ENCODE data around the gene MTUS2.

Gene MTUS2

DNA sequence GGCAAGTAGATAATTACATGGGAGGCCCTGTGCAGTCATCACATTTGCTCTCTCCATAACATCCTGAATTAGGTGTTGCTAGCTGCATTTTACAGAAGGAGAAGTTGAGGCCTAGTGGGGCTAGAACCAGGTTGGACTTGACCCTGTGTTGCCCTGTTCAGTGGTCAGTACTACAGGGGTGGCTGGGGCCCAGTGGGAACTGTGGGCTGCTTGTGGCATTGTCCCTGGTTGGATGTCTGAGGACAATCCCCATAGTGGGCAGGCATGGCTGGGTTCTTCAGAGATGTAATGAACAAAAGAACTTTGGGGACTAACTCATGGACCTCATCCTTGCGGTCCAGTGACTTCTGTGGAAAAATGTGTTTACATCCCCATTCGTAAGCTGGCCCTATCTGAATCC lies 38.9 kb downstream of the MTUS2 start:
- DNase-seq (ENCODE audit: low read depth in 3 of 3): no peak

DNA sequence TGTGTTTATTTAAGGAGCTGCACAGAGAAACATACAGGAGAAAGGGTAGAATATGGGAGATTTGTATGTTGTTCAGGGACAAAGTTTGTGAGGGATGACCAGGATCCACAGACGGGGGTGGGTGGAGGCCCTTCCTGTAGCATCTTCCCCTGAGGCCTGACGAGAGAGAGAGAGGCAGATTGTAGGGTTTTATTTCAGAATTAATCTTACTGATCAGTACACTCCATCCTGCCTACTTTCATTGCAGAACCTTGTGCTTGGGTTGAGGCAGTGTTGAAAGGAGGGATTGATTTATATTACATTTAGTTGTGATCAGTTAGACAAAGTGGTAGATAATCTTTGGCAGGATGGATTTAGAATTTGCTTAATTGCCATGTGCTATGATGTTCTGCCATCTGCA lies 39.6 kb downstream of the MTUS2 start:
- no peak for DNase-seq (ENCODE audit: low read depth in 3 of 3)

DNA sequence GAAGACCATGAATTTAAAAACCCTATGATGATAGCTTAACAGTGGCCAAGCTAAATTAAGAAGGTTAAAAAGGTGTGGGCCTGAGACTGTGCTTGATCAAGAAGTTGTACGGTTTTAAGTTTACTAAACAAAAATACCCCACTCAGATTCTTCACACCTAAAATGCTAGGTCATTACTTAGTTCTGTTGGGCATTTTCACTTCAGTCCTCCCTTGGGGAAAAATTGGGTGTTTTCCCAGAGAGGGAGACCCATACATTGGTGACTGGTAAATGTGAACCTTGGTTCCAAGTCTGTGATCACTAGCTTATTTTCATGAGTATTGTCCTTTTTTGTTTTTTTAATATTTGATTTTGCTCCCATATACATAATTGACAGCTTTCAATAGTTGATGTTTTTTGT lies 44.4 kb downstream of the MTUS2 start:
- no peak for DNase-seq (ENCODE audit: low read depth in 3 of 3)

DNA sequence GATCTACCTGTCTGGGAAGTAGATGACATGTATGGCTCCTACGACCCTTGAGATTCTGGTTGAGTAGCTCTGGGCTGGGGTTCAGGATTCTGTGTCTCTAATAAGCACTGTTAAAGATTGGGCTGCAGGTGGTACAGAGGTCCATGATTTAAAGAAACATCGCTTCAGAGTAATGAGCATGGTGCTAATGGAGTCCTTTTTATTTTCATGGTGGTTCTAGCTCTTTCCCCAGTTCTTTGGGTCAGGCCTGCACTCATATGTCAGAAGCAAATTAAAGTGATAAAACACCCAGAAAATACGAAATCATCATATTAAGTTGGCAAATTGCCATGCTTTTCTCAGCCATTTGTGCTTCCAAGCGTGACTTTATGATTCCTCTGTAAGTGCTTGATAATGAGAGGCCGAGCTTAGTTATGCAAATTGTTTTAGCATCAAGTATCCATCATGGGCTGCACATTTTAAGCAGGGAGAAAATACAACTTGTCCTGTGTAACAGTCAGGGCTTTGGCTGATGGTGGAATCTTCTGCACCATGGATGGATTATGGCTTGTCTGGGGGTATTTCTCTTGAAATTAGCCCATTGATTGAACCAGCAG lies 45.1 kb downstream of the MTUS2 start:
- no peak for DNase-seq (ENCODE audit: low read depth in 3 of 3)

- DNase-seq (ENCODE audit: low read depth in 3 of 3): no peak
Observed at GRCh38 chr13:28865951-28866350, 45.8 kb downstream of the MTUS2 start.

GRCh38 chr13:28866932-28867331 lies 46.8 kb downstream of the MTUS2 start:
- DNase-seq (ENCODE audit: low read depth in 3 of 3): no peak

DNA sequence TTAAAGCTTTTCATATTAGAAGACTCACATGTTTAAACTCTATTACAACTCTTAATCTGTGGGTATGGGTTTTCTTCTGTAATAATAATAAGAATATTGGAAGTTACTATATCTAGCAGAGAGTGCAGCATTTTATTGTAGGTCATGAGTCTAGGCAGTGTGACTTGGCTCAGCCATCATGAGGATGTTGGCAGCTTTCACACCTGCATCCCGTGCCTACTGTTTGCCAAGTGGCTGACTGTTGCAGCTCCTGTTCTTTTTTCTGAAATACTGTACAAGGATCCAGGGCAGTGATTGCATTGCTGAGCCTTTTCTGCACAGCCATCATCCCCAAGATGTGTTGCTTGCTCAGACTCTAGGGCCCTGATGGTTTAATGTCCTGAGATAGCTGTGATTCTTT lies 47.4 kb downstream of the MTUS2 start:
- no peak for DNase-seq (ENCODE audit: low read depth in 3 of 3)

DNA sequence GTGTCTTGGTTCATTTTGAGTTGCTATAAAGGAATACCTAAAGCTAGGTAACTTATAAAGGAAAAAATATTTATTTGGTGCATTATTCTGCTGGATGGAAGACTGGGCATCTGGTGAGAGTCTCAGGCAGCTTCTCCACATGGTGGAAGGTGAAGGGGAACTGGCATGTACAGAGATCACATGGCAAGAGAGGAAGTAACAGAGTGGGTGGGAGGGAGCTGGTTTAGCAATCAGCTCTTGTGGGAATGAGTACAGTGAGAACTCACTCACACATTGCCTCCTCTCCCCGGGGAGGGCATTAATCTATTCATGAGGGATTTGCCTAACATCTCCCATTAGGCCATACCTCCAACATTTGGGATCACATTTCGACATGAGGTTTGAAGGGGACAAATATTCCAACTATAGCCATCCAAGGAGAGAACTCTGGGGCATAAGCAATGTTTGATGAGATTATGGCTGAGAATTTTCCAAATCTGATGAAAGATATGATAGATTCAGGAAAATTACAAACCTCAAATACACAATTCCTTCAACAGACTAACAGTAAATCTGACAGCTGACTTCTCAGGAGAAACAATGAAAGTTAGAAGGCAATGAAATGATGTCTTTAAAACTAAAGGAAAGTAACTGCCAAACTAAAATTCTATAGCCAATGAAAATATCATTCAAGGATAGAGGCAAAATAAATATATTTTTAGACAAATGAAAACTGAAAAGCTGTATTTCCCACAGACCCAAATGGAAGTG lies 52.5 kb downstream of the MTUS2 start:
- no peak for DNase-seq (ENCODE audit: low read depth in 3 of 3)

- no peak for DNase-seq (ENCODE audit: low read depth in 3 of 3)
Observed at GRCh38 chr13:28875846-28876615, 55.9 kb downstream of the MTUS2 start.

- no peak for DNase-seq (ENCODE audit: low read depth in 3 of 3)
Observed at GRCh38 chr13:28877408-28877807, 57.3 kb downstream of the MTUS2 start.

DNA sequence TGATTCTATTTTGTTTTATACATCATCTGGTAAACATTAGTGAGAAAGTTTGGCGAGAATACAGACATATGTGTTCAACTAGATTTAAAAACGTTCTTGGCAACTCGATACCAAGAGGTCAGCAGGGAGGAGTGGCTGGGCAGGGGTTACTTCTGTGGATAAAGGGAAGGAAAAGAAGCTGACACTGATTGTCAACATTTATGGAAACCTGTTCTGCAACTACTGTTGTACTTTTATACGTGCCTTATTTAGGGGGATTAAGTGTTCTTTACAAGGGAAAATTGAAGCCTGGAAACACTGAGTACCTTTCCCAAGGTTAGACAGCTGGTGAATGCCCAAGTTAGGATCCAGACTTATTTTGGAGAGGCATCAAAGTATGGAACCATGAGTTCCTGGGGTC lies 65.0 kb downstream of the MTUS2 start:
- DNase-seq (ENCODE audit: low read depth in 3 of 3): no peak

DNA sequence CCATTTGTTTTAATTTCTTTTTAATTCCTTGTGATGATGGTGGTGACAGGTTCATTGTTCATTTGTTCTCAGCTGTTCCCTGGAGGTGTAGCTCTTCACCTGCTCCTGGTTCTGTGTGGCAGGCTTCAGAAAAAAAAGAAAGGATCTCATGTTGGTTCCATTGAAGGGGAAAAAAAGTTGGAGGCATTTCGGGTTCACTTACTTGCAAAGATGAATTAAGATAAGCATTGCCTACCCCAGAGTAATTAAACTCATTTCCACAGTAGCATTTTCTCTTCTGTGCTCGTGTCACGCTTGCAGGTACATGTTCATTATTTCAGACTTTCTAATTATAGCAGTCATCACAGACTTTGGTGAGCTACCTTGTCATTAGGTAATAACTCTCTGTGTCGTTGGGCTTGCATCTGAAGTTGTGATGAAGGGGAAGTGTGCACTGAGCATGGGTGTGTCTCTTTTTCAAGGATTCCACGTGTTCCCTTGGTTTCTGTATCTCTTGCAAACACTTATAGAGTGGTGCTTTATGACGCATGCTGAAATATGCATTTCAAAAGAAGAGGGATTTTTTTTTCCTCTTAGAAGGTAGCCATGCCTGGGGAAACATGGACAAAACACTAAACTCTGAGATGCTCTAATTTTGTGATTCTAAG lies 69.1 kb downstream of the MTUS2 start:
- no peak for DNase-seq (ENCODE audit: low read depth in 3 of 3)

DNA sequence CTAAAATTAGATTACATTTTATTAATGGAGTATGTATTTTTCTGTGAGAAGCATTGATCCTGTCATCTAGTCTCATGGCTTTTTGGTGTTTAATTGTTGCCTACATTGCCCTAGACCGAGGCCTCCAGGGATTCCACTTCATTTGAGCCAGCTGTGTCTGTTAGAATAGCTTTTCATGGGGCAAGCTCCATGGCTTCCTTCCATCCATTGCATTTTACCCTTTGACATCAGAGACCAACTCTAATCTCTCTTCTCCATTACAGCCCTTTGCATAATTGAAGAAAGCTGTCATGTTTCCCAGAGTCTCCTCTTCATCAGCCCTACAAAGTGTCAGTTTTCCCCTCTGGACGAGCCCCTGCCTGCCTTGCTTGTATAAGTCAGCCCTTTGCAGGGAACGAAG lies 70.6 kb downstream of the MTUS2 start:
- DNase-seq (ENCODE audit: low read depth in 3 of 3): no peak

- DNase-seq (ENCODE audit: low read depth in 3 of 3): no peak
Observed at GRCh38 chr13:28918030-28918429, 97.9 kb downstream of the MTUS2 start.

DNA sequence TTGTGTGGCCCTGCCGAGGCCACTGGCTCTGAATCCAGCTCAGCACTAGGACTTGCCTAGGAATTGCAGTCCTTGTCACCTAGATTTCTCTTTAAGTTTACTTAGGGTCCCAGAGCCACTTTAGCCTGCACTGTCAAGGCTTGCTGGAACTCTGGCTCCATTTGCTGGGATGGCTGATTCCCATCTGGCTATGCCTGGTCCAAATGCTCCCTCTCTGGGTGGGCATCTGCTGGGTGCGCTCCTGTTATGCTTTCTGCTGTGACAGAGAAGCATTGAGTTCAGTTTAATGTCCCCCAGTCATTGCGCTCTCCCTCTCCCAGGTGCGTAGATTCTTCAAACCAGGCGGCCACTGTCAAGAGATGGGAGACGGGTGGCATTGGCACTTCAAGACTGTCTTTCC lies 102.2 kb downstream of the MTUS2 start:
- DNase-seq (ENCODE audit: low read depth in 3 of 3): no peak

DNA sequence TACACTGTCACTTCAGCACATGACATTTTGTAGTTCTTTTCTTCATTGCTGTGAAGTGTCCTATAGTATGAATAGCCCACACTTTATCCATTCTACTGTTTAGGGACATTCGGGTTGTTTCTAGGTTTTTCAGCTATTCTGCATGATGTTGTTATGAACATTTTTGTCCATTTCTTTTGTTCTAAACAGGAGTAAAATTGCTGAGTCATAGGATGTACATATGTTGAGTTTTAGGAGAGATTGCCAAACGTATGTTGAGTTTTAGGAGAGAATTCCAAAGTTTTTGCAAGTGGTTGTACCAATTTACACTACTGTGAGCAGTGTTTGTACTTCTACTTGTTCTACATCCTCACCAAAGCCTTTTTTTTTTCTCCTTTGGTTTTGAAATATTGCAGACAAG lies 115.0 kb downstream of the MTUS2 start:
- no peak for DNase-seq (ENCODE audit: low read depth in 3 of 3)

DNA sequence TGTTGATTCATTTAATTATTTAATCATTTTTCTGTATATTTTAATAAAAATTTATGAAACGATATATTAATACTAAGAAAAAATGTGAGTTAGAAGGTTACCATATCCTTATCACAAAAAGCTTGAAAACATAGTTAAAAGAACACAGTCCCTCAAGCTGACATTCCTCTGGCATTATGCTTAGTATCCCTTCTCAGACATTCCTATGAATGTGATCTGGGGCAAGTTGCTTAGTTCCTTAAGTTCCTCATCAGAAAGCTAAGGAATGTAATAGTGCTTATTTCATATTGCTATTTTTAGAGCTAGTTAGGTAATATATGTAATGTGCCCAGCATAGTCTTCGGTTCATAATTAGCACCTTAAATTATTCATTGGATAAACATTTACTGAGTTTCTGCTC lies 122.8 kb downstream of the MTUS2 start:
- DNase-seq (ENCODE audit: low read depth in 3 of 3): no peak

- no peak for DNase-seq (ENCODE audit: low read depth in 3 of 3)
Observed at GRCh38 chr13:28953714-28954418, 133.7 kb downstream of the MTUS2 start.

DNA sequence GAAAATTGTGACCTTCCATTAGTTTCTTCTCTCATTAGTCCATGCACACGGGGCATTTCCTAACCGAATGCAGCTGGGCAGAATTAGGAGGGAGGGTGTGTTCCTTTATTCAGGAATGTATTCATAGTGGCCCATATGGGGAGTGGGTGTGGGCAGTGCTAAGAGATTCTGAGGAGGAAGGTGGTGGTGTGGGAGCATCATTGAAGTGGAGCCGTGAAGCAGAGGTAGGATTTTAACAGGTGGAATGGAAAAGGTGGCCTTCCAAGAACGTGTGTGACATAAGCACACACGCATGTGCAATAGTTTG lies 134.2 kb downstream of the MTUS2 start:
- DNase-seq (ENCODE audit: low read depth in 3 of 3): no peak

DNA sequence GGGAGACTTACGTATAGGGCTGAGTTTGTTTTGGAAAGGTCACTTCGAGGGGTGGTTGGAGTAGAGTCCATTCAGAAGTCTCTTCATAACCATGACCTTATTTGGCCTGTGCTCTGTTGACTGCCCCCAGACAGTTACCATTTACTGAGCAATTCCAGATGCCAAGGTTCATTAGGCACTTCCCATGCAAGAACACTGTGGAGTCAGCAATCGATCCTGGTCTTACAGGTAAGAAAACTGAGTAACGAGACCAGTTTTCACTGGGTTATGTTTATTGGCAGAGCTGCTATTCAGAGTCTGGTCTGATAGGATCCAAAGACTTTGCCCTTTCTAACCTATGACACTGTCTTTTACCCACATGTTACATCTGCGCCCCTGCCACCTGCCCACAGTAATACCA lies 134.7 kb downstream of the MTUS2 start:
- DNase-seq (ENCODE audit: low read depth in 3 of 3): no peak

DNA sequence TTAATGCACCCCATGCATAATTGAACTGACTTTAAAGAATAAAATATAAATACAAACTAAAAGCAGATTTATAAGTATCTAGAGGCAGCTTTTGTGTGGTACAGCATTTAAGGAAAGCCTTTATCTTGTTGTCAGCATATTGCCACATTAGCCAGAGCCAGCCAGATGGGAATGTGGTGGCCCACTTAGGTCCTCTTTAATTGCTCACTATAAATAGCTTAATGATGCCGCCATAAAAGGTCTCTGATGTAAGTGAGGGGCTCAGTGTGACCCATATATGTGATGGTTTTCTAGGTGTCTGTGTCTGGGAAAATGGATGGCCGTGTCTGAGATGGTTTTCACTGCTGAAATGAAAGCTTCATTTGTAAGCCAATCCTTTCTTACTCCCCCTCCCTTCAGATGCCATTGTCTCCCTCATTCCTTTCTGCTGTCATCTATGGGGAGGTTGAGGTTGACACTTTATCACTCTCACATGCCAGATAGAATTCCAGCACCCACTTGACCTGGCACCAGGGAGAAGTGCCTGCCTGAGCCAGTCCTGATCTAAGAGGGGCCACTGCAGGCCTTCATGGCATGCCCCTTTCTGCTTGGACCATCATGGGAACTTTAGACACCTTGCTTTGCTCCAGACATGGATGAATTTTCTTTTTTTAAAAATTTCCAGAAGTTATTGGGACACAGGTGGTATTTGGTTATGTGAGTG lies 135.3 kb downstream of the MTUS2 start:
- DNase-seq (ENCODE audit: low read depth in 3 of 3): no peak

DNA sequence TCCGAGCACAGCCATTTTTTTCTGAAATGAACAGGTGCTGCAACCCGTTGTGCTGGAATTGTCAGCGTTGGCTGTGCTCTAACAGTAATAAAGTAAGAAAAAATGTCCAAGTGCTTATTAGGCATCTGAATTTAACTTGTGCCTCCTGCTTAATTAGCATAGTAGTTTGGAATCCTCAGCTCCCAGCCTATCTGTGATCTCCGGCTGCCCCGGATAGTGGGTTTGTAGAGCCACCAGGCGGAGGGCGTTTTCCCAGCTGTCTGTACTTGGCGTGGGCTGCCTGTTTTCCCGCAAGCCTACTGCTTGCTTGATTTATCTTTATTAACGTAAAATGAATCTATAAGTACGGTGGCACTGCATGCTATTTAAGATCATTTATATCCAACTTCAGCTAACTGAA lies 137.9 kb downstream of the MTUS2 start:
- no peak for DNase-seq (ENCODE audit: low read depth in 3 of 3)

Measured in stimulated activated CD4-positive, alpha-beta T cell treated with anti-CD3 and anti-CD28 coated beads, TNF-alpha, amount 100 ng/mL, for 24 hours (primary cell).